Measurements from ENCODE around the gene PHETA1. TPM values are rescaled to one million over a fixed set of nuclear protein-coding genes. Genes with fewer than 3 reads are reported as not detected.

Gene PHETA1
- total and polyA plus RNA-seq, 2 experiments from 2014 or later, result 5.3 to 12.9 TPM

DNA sequence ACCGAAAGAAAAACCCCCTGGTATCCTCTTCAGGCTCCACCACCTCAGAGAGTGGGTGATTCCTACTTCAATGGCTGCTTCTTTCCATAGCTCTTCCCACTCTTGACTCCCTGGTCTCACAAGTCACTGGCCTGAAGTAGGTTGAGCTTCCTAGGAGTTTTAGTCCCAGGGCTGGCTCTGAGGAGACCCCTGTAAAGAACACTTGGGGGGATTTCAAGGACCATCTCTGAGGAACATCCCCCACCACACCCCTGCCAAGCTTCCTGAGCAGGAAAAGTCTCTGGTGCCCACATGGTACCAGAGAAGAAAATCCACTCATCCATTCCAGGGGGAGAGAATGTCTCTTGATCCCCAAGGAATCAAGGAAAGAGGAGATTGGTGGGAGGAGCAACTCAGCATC lies 25.7 kb downstream of the PHETA1 start:
- Histone ChIP-seq H3K79me2 (replicated peaks; ENCODE audit: insufficient read depth) (no peaks in the 10 kb centered on the region), H3K4me2 (no peak overlapping the region), H4K20me1 (replicated peaks; ENCODE audit: insufficient read depth) (no peaks in the 10 kb centered on the region; the same call in 1 of the 2 replicates), H3K4me1 (ENCODE audit: insufficient read depth) (peaks cover 5% of the 10 kb centered on the region), H3K27me3 (ENCODE audit: insufficient read depth) (no peaks in the 10 kb centered on the region), H3K36me3 (ENCODE audit: insufficient read depth) (peaks cover 3% of the 10 kb centered on the region; the same call in 1 of the 2 replicates), H3K4me3 (no peak overlapping the region), H3K27ac (ENCODE audit: low read depth) (no peak overlapping the region), H2AFZ (no peak overlapping the region), H3K9me2 (ENCODE audit: insufficient read depth) (no peaks in the 10 kb centered on the region), H3F3A (replicated peaks; ENCODE audit: low read depth) (no peaks in the 10 kb centered on the region)
- DNase-seq (ENCODE audit: low spot score) (no peak), ATAC-seq (no peak)
- peaks cover 6% of the 10 kb centered on the region; the same call in 2 of the 3 replicates for H3K4me1 Mint-ChIP-seq
- TF ChIP-seq CREB1 (CRISPR knock-in tag; IDR thresholded peaks at IDR 0.05; ENCODE audit: low read depth), result no peak
- no peak for TF ChIP-seq ZNF114 (CRISPR knock-in tag; IDR thresholded peaks at IDR 0.05)
- no peak for TF ChIP-seq POLR2AphosphoS5 (IDR thresholded peaks at IDR 0.05; ENCODE audit: low read depth)
- TF ChIP-seq, protein P1, sequence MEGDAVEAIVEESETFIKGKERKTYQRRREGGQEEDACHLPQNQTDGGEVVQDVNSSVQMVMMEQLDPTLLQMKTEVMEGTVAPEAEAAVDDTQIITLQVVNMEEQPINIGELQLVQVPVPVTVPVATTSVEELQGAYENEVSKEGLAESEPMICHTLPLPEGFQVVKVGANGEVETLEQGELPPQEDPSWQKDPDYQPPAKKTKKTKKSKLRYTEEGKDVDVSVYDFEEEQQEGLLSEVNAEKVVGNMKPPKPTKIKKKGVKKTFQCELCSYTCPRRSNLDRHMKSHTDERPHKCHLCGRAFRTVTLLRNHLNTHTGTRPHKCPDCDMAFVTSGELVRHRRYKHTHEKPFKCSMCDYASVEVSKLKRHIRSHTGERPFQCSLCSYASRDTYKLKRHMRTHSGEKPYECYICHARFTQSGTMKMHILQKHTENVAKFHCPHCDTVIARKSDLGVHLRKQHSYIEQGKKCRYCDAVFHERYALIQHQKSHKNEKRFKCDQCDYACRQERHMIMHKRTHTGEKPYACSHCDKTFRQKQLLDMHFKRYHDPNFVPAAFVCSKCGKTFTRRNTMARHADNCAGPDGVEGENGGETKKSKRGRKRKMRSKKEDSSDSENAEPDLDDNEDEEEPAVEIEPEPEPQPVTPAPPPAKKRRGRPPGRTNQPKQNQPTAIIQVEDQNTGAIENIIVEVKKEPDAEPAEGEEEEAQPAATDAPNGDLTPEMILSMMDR (conservative IDR thresholded peaks at IDR 0.05; ENCODE audit: low read depth in 2 of 2), result no peak
- no peak for TF ChIP-seq NANOG (IDR thresholded peaks at IDR 0.05; ENCODE audit: borderline replicate concordance)
- TF ChIP-seq EZH2 (IDR thresholded peaks at IDR 0.05; ENCODE audit: low read depth, unreplicated experiment), result no peak
- TF ChIP-seq EZH2phosphoT487 (IDR thresholded peaks at IDR 0.05; ENCODE audit: unreplicated experiment), result no peak
- TF ChIP-seq STAT1 (IDR thresholded peaks at IDR 0.05; ENCODE audit: unreplicated experiment), result no peak
- no peak for TF ChIP-seq JUNB (IDR thresholded peaks at IDR 0.05; ENCODE audit: unreplicated experiment)
- TF ChIP-seq ZNF331 (CRISPR knock-in tag; IDR thresholded peaks at IDR 0.05; ENCODE audit: low read depth), result no peak
- TF ChIP-seq, protein P2, sequence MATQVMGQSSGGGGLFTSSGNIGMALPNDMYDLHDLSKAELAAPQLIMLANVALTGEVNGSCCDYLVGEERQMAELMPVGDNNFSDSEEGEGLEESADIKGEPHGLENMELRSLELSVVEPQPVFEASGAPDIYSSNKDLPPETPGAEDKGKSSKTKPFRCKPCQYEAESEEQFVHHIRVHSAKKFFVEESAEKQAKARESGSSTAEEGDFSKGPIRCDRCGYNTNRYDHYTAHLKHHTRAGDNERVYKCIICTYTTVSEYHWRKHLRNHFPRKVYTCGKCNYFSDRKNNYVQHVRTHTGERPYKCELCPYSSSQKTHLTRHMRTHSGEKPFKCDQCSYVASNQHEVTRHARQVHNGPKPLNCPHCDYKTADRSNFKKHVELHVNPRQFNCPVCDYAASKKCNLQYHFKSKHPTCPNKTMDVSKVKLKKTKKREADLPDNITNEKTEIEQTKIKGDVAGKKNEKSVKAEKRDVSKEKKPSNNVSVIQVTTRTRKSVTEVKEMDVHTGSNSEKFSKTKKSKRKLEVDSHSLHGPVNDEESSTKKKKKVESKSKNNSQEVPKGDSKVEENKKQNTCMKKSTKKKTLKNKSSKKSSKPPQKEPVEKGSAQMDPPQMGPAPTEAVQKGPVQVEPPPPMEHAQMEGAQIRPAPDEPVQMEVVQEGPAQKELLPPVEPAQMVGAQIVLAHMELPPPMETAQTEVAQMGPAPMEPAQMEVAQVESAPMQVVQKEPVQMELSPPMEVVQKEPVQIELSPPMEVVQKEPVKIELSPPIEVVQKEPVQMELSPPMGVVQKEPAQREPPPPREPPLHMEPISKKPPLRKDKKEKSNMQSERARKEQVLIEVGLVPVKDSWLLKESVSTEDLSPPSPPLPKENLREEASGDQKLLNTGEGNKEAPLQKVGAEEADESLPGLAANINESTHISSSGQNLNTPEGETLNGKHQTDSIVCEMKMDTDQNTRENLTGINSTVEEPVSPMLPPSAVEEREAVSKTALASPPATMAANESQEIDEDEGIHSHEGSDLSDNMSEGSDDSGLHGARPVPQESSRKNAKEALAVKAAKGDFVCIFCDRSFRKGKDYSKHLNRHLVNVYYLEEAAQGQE (IDR thresholded peaks at IDR 0.05; ENCODE audit: unreplicated experiment), result no peak
- TF ChIP-seq, protein P3, sequence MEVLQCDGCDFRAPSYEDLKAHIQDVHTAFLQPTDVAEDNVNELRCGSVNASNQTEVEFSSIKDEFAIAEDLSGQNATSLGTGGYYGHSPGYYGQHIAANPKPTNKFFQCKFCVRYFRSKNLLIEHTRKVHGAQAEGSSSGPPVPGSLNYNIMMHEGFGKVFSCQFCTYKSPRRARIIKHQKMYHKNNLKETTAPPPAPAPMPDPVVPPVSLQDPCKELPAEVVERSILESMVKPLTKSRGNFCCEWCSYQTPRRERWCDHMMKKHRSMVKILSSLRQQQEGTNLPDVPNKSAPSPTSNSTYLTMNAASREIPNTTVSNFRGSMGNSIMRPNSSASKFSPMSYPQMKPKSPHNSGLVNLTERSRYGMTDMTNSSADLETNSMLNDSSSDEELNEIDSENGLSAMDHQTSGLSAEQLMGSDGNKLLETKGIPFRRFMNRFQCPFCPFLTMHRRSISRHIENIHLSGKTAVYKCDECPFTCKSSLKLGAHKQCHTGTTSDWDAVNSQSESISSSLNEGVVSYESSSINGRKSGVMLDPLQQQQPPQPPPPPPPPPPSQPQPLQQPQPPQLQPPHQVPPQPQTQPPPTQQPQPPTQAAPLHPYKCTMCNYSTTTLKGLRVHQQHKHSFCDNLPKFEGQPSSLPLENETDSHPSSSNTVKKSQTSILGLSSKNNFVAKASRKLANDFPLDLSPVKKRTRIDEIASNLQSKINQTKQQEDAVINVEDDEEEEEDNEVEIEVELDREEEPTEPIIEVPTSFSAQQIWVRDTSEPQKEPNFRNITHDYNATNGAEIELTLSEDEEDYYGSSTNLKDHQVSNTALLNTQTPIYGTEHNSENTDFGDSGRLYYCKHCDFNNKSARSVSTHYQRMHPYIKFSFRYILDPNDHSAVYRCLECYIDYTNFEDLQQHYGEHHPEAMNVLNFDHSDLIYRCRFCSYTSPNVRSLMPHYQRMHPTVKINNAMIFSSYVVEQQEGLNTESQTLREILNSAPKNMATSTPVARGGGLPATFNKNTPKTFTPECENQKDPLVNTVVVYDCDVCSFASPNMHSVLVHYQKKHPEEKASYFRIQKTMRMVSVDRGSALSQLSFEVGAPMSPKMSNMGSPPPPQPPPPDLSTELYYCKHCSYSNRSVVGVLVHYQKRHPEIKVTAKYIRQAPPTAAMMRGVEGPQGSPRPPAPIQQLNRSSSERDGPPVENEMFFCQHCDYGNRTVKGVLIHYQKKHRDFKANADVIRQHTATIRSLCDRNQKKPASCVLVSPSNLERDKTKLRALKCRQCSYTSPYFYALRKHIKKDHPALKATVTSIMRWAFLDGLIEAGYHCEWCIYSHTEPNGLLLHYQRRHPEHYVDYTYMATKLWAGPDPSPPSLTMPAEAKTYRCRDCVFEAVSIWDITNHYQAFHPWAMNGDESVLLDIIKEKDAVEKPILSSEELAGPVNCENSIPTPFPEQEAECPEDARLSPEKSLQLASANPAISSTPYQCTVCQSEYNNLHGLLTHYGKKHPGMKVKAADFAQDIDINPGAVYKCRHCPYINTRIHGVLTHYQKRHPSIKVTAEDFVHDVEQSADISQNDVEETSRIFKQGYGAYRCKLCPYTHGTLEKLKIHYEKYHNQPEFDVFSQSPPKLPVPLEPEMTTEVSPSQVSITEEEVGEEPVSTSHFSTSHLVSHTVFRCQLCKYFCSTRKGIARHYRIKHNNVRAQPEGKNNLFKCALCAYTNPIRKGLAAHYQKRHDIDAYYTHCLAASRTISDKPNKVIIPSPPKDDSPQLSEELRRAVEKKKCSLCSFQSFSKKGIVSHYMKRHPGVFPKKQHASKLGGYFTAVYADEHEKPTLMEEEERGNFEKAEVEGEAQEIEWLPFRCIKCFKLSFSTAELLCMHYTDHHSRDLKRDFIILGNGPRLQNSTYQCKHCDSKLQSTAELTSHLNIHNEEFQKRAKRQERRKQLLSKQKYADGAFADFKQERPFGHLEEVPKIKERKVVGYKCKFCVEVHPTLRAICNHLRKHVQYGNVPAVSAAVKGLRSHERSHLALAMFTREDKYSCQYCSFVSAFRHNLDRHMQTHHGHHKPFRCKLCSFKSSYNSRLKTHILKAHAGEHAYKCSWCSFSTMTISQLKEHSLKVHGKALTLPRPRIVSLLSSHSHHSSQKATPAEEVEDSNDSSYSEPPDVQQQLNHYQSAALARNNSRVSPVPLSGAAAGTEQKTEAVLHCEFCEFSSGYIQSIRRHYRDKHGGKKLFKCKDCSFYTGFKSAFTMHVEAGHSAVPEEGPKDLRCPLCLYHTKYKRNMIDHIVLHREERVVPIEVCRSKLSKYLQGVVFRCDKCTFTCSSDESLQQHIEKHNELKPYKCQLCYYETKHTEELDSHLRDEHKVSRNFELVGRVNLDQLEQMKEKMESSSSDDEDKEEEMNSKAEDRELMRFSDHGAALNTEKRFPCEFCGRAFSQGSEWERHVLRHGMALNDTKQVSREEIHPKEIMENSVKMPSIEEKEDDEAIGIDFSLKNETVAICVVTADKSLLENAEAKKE (CRISPR knock-in tag; IDR thresholded peaks at IDR 0.05), result no peak
- TF ChIP-seq, protein P4, sequence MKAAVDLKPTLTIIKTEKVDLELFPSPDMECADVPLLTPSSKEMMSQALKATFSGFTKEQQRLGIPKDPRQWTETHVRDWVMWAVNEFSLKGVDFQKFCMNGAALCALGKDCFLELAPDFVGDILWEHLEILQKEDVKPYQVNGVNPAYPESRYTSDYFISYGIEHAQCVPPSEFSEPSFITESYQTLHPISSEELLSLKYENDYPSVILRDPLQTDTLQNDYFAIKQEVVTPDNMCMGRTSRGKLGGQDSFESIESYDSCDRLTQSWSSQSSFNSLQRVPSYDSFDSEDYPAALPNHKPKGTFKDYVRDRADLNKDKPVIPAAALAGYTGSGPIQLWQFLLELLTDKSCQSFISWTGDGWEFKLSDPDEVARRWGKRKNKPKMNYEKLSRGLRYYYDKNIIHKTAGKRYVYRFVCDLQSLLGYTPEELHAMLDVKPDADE (IDR thresholded peaks at IDR 0.05), result no peak
- peaks cover 12% of the 10 kb centered on the region for H3K36me3 Mint-ChIP-seq (ENCODE audit: low read depth)
- peaks cover 11% of the 10 kb centered on the region for H3K27me3 Mint-ChIP-seq (ENCODE audit: insufficient read depth, low read depth, poor library complexity)
- H3K27ac Mint-ChIP-seq, result no peak overlapping the region
- H3K9me3 Mint-ChIP-seq, result peaks cover 15% of the 10 kb centered on the region
- no peak overlapping the region for H3K4me3 Mint-ChIP-seq

All from GM23338 (cell line).